Kidney epithelial cell (primary cell): Measurements from ENCODE around the gene ZC2HC1B. TPM values are rescaled to one million over a fixed set of nuclear protein-coding genes. Genes with fewer than 3 reads are reported as not detected.

Experiments used
- DNase-seq: peaks from one replicate; pipeline ENCODE4 v3.0.0-alpha.2; 2010; ENCODE audit warnings: low read depth
- H3K27me3 ChIP-seq: 2 replicates; pipeline ENCODE4 v1.6.0; 2011; ENCODE audit warnings: low read length; ENCODE audit not compliant: control insufficient read depth, insufficient read depth
- H3K36me3 ChIP-seq: 2 replicates; pipeline ENCODE4 v1.5.1; 2011; ENCODE audit warnings: low read length; ENCODE audit not compliant: control insufficient read depth, insufficient read depth
- H3K4me3 ChIP-seq: 2 replicates; pipeline ENCODE4 v1.5.1; 2011; ENCODE audit warnings: low read depth, mild to moderate bottlenecking, control low read depth, low read length
- CTCF ChIP-seq: IDR thresholded peaks from 2 replicates; pipeline ENCODE4 v1.5.1; 2011; ENCODE audit warnings: mild to moderate bottlenecking, moderate library complexity, low read length, control low read depth, inconsistent platforms; ENCODE audit not compliant: insufficient read depth, poor library complexity, severe bottlenecking
- total RNA-seq: library from RNA; depleted of rRNA; stranded (reverse); fragments of >200 nt; gene quantifications from 2 replicates; pipeline ENCODE4 v1.2.3, GENCODE V29; 2015

ZC2HC1B gene
- total RNA-seq, 1 donor from 2014 or later, result not detected

- DNase-seq, result no peak
- no peak for TF ChIP-seq CTCF
- H3K27me3 ChIP-seq, result no peaks in the 10 kb centered on the region
- no peaks in the 10 kb centered on the region for H3K36me3 ChIP-seq
- no peak overlapping the region for H3K4me3 ChIP-seq
These were observed 72.1 kb downstream of the ZC2HC1B start for GRCh38 chr6:143936347-143936746.

GRCh38 chr6:143936778-143937667, 72.7 kb downstream of the ZC2HC1B start:
- no peak for TF ChIP-seq CTCF
- Histone ChIP-seq H3K27me3 (no peaks in the 10 kb centered on the region), H3K4me3 (no peak overlapping the region), H3K36me3 (no peaks in the 10 kb centered on the region)
- no peak for DNase-seq

GRCh38 chr6:143937668-143937970, 73.3 kb downstream of the ZC2HC1B start:
- Histone ChIP-seq H3K36me3 (no peaks in the 10 kb centered on the region), H3K4me3 (no peak overlapping the region), H3K27me3 (no peaks in the 10 kb centered on the region)
- no peak for TF ChIP-seq CTCF
- no peak for DNase-seq

GRCh38 chr6:143939364-143939763, 75.1 kb downstream of the ZC2HC1B start:
- Histone ChIP-seq H3K36me3 (no peaks in the 10 kb centered on the region), H3K27me3 (no peaks in the 10 kb centered on the region), H3K4me3 (no peak overlapping the region)
- TF ChIP-seq CTCF, result no peak
- DNase-seq, result no peak

GRCh38 chr6:143940011-143940597, 75.8 kb downstream of the ZC2HC1B start:
- H3K36me3 ChIP-seq, result no peaks in the 10 kb centered on the region
- H3K27me3 ChIP-seq, result no peaks in the 10 kb centered on the region
- TF ChIP-seq CTCF, result peak; percentile 85
- H3K4me3 ChIP-seq, result no peak overlapping the region
- DNase-seq, result no peak
